Natural killer cell (primary cell): ENCODE data around the gene BACH2. TPM values are rescaled to one million over a fixed set of nuclear protein-coding genes. Genes with fewer than 3 reads are reported as not detected.

Experiments
- ATAC-seq, 3 donors: fragments of 150-1000 bp in 2 of 3; fragments of 200-7000 bp in 1 of 3; cut with Tn5 transposase; 1 replicate in 1 of 3; 2 replicates in 2 of 3; pipeline ENCODE4 v1.10.0; 2021; ENCODE audit warnings: mild to moderate bottlenecking in 2 of 3, moderate library complexity in 2 of 3
- DNase-seq, 2 donors: peaks; one replicate each; pipeline versions ENCODE4 v3.0.0 to v3.0.0-alpha.2; 2013 to 2021; ENCODE audit warnings: mixed read lengths in 1 of 2
- H3K27ac ChIP-seq: one replicate; pipeline ENCODE4 v1.5.1; 2013; ENCODE audit warnings: mild to moderate bottlenecking, low read length
- H3K27me3 ChIP-seq: one replicate; pipeline ENCODE4 v1.6.1; 2013; ENCODE audit warnings: low read length; ENCODE audit not compliant: control insufficient read depth, insufficient read depth
- H3K36me3 ChIP-seq: one replicate; pipeline ENCODE4 v1.6.1; 2013; ENCODE audit warnings: low read length; ENCODE audit not compliant: control insufficient read depth, insufficient read depth
- H3K4me1 ChIP-seq: one replicate; pipeline ENCODE4 v1.6.1; 2013; ENCODE audit warnings: low read length; ENCODE audit not compliant: control insufficient read depth, insufficient read depth
- H3K4me3 ChIP-seq: one replicate; pipeline ENCODE4 v1.5.1; 2013; ENCODE audit warnings: low read length
- H3K9me3 ChIP-seq: one replicate; pipeline ENCODE4 v1.6.1; 2013; ENCODE audit warnings: low read length; ENCODE audit not compliant: control insufficient read depth, insufficient read depth
- H3K27ac Mint-ChIP-seq, 2 donors: one replicate each; pipeline ENCODE4 v1.8.0; 2022; ENCODE audit warnings: mild to moderate bottlenecking in 2 of 2, mixed read lengths in 2 of 2, moderate library complexity in 1 of 2
- H3K27me3 Mint-ChIP-seq, 2 donors: one replicate each; pipeline ENCODE4 v1.8.0; 2022; ENCODE audit warnings: low read depth in 2 of 2, mixed read lengths in 2 of 2
- H3K36me3 Mint-ChIP-seq: one replicate; pipeline ENCODE4 v1.8.0; 2022; ENCODE audit warnings: mixed read lengths
- H3K4me1 Mint-ChIP-seq, 2 donors: one replicate each; pipeline ENCODE4 v1.8.0; 2022; ENCODE audit warnings: mixed read lengths in 2 of 2
- H3K4me3 Mint-ChIP-seq: one replicate; pipeline ENCODE4 v1.8.0; 2022; ENCODE audit warnings: mild to moderate bottlenecking, moderate library complexity, mixed read lengths
- H3K9me3 Mint-ChIP-seq, 2 donors: one replicate each; pipeline ENCODE4 v1.8.0; 2022; ENCODE audit warnings: mixed read lengths in 2 of 2
- CTCF ChIP-seq: fragments of 200-600 bp; IDR thresholded peaks from one replicate; pipeline ENCODE4 v1.8.0; 2022; ENCODE audit warnings: antibody characterized with exemption
- WGBS: methylation state at CpG from one replicate; pipeline ENCODE4 v1.1.7; 2013; ENCODE audit warnings: missing lambda C conversion rate; ENCODE audit not compliant: insufficient coverage; 5-methylcytosine and 5-hydroxymethylcytosine counted together
- intact Hi-C: fragments of 100-400 bp; cut with micrococcal nuclease; formaldehyde crosslinking; loops from one replicate; pipeline ENCODE4 v1.14.2; 2022
- total RNA-seq, 4 donors: library from RNA; stranded (reverse); fragments of 120-200 nt in 1 of 4; gene quantifications; one replicate each; pipeline versions ENCODE4 v1.2.3 to v1.2.4, GENCODE V29; 2013 to 2022

BACH2 gene
- total RNA-seq, 3 donors from 2014 or later (not counting 1 experiment from before 2014, with no cell fraction given), result 32.1 to 37.8 (median 32.7) TPM

GRCh38 chr6:90024633-90025032 is 272.0 kb downstream of the BACH2 start:
- Mint-ChIP-seq H3K27ac (no peak overlapping the region), H3K9me3 (no peaks in the 10 kb centered on the region)
- intact Hi-C loops, result no loop called here

GRCh38 chr6:90021711-90022110 is 274.9 kb downstream of the BACH2 start:
- Histone ChIP-seq H3K4me3 (no peak overlapping the region), H3K27ac (no peak overlapping the region), H3K4me1 (no peaks in the 10 kb centered on the region), H3K36me3 (no peaks in the 10 kb centered on the region), H3K27me3 (no peaks in the 10 kb centered on the region), H3K9me3 (no peaks in the 10 kb centered on the region)
- intact Hi-C loops, result no loop called here
- no peak for TF ChIP-seq CTCF
- Mint-ChIP-seq H3K27me3 (no peaks in the 10 kb centered on the region), H3K4me3 (no peak overlapping the region), H3K36me3 (no peaks in the 10 kb centered on the region), H3K4me1 (peaks cover 29 to 34% of the 10 kb centered on the region in 2 donors), H3K27ac (no peak overlapping the region), H3K9me3 (no peaks in the 10 kb centered on the region)
- DNase-seq, result no peak
- 88% methylated on average over 2 of the region's 2 CpGs for WGBS
- no peak for ATAC-seq

More at GRCh38 chr6:90024633-90025032, 272.0 kb downstream of the BACH2 start:
- 97% methylated on average over 6 of the region's 6 CpGs for WGBS
- no peak for DNase-seq
- no peak overlapping the region for H3K27ac ChIP-seq
- H3K9me3 ChIP-seq, result no peaks in the 10 kb centered on the region
- Mint-ChIP-seq H3K4me1 (peaks cover 44 to 48% of the 10 kb centered on the region in 2 donors), H3K36me3 (no peaks in the 10 kb centered on the region), H3K4me3 (no peak overlapping the region), H3K27me3 (no peaks in the 10 kb centered on the region)
- no peaks in the 10 kb centered on the region for H3K36me3 ChIP-seq
- ATAC-seq, result no peak
- no peaks in the 10 kb centered on the region for H3K27me3 ChIP-seq
- no peak for TF ChIP-seq CTCF
- no peak overlapping the region for H3K4me3 ChIP-seq
- peaks cover 14% of the 10 kb centered on the region for H3K4me1 ChIP-seq

- Histone ChIP-seq H3K4me3 (no peak overlapping the region), H3K36me3 (no peaks in the 10 kb centered on the region), H3K4me1 (no peaks in the 10 kb centered on the region), H3K27me3 (no peaks in the 10 kb centered on the region), H3K9me3 (no peaks in the 10 kb centered on the region), H3K27ac (no peak overlapping the region)
- ATAC-seq (no peak), DNase-seq (no peak)
- intact Hi-C loops, result no loop called here
- no peak for TF ChIP-seq CTCF
- Mint-ChIP-seq H3K4me1 (peaks cover 29 to 30% of the 10 kb centered on the region in 2 donors), H3K9me3 (no peaks in the 10 kb centered on the region), H3K36me3 (no peaks in the 10 kb centered on the region), H3K4me3 (no peak overlapping the region), H3K27me3 (no peaks in the 10 kb centered on the region), H3K27ac (no peak overlapping the region)
- 85% methylated on average over 1 of the region's 2 CpGs for WGBS
These were observed 275.9 kb downstream of the BACH2 start for GRCh38 chr6:90020746-90021145.

DNA sequence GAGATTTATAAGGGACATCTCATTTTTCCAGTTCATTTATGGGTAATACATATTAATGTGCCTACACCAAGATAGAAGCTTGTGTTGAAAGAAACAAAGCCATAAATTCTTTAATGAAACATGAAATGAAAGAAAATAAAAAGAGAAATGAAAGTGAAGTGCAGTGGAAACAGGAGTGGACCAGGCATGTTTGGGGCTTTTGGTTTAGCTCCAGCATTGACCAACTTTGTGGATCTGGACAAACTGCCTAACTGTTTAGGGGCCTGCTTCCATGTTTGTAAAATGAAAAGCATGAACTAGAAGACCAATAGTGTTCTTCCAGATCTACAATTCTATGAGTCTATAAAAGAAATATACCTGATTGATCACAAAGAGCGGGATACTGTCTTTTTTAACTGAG is 277.4 kb downstream of the BACH2 start:
- DNase-seq, result no peak
- intact Hi-C loops, result no loop called here
- H3K4me1 ChIP-seq, result no peaks in the 10 kb centered on the region
- WGBS, result 100% methylated on average over 1 of the region's 1 CpG
- no peak for TF ChIP-seq CTCF
- H3K27me3 ChIP-seq, result no peaks in the 10 kb centered on the region
- Mint-ChIP-seq H3K4me3 (no peak overlapping the region), H3K4me1 (peaks cover 16 to 21% of the 10 kb centered on the region in 2 donors), H3K27me3 (no peaks in the 10 kb centered on the region), H3K36me3 (no peaks in the 10 kb centered on the region), H3K27ac (no peak overlapping the region), H3K9me3 (no peaks in the 10 kb centered on the region)
- no peaks in the 10 kb centered on the region for H3K9me3 ChIP-seq
- no peak for ATAC-seq
- no peaks in the 10 kb centered on the region for H3K36me3 ChIP-seq
- no peak overlapping the region for H3K4me3 ChIP-seq
- H3K27ac ChIP-seq, result no peak overlapping the region
